Bronchial epithelial cell (primary cell): ENCODE data around the gene ESRRA. TPM values are rescaled to one million over a fixed set of nuclear protein-coding genes. Genes with fewer than 3 reads are reported as not detected.

Experiments used
- DNase-seq: peaks from one replicate; pipeline ENCODE4 v3.0.0-alpha.2; 2010; ENCODE audit warnings: low read depth
- FAIRE-seq: peaks from 2 replicates; lab custom pipeline; 2011; peaks lifted over from hg19 to GRCh38; lab: Jason Lieb, UNC
- H3K27me3 ChIP-seq: 2 replicates; pipeline ENCODE4 v1.5.1; 2011; ENCODE audit warnings: low read length; ENCODE audit not compliant: control insufficient read depth, insufficient read depth
- H3K36me3 ChIP-seq: 2 replicates; pipeline ENCODE4 v1.5.1; 2011; ENCODE audit warnings: low read length; ENCODE audit not compliant: control insufficient read depth, insufficient read depth
- H3K4me3 ChIP-seq: 2 replicates; pipeline ENCODE4 v1.5.1; 2011; ENCODE audit warnings: mild to moderate bottlenecking, low read depth, low read length, control low read depth
- CTCF ChIP-seq: IDR thresholded peaks from 2 replicates; pipeline ENCODE4 v1.5.1; 2011; ENCODE audit warnings: mild to moderate bottlenecking, moderate library complexity, low read length, control low read depth, inconsistent platforms; ENCODE audit not compliant: insufficient read depth, severe bottlenecking
- total RNA-seq: library from RNA; depleted of rRNA; stranded (reverse); fragments of >200 nt; gene quantifications from 2 replicates; pipeline ENCODE4 v1.2.1, GENCODE V29; 2014

ESRRA gene
- total RNA-seq, 1 donor from 2014 or later: 139 TPM

GRCh38 chr11:64264371-64264852 lies 40.9 kb upstream of the ESRRA start:
- peaks cover 51% of the 10 kb centered on the region for H3K36me3 ChIP-seq
- FAIRE-seq: no peak
- no peak overlapping the region for H3K4me3 ChIP-seq
- H3K27me3 ChIP-seq: no peaks in the 10 kb centered on the region
- TF ChIP-seq CTCF: no peak
- DNase-seq: no peak

GRCh38 chr11:64265176-64266160 lies 39.9 kb upstream of the ESRRA start:
- no peak overlapping the region for H3K4me3 ChIP-seq
- DNase-seq (no peak), FAIRE-seq (no peak)
- no peaks in the 10 kb centered on the region for H3K27me3 ChIP-seq
- no peak for TF ChIP-seq CTCF
- H3K36me3 ChIP-seq: peaks cover 47% of the 10 kb centered on the region

- FAIRE-seq (no peak), DNase-seq (peak; percentile 61)
- Histone ChIP-seq H3K4me3 (no peak overlapping the region), H3K36me3 (peaks cover 43% of the 10 kb centered on the region), H3K27me3 (no peaks in the 10 kb centered on the region)
- no peak for TF ChIP-seq CTCF
These were observed 39.0 kb upstream of the ESRRA start for GRCh38 chr11:64266339-64266738.

GRCh38 chr11:64267207-64267945 lies 37.9 kb upstream of the ESRRA start:
- FAIRE-seq (no peak), DNase-seq (no peak)
- TF ChIP-seq CTCF: no peak
- Histone ChIP-seq H3K27me3 (no peaks in the 10 kb centered on the region), H3K36me3 (peaks cover 37% of the 10 kb centered on the region), H3K4me3 (no peak overlapping the region)

GRCh38 chr11:64268025-64268892 lies 37.1 kb upstream of the ESRRA start:
- peaks cover 29% of the 10 kb centered on the region for H3K36me3 ChIP-seq
- peak; percentile 32 for DNase-seq

More at GRCh38 chr11:64268025-64268892, 37.1 kb upstream of the ESRRA start:
- FAIRE-seq: no peak
- Histone ChIP-seq H3K4me3 (no peak overlapping the region), H3K27me3 (no peaks in the 10 kb centered on the region)
- no peak for TF ChIP-seq CTCF
